HCT116 (cell line): ENCODE data around the gene CYP27A1. TPM values are rescaled to one million over a fixed set of nuclear protein-coding genes. Genes with fewer than 3 reads are reported as not detected.

ENCODE experiments used
- ATAC-seq: fragments of 200-7000 bp; cut with Tn5 transposase; 2 replicates; pipeline ENCODE4 v1.9.1; 2020; ENCODE audit warnings: mild to moderate bottlenecking, moderate library complexity
- BruUV-seq: library from RNA; stranded (reverse); fragments of 400-500 nt; replicated peaks from 2 replicates; lab custom pipeline; 2021; lab: Mats Ljungman, UMichigan
- CTCF ChIA-PET: fragments of 300-600 bp; sonication (Branson Sonifier 250); formaldehyde crosslinking; loops from one replicate; lab custom pipeline; 2021; ENCODE audit warnings: antibody characterized with exemption; lab: Charles Lee
- POLR2A ChIA-PET: fragments of 300-600, 350-600 bp; sonication (Branson Sonifier 250); formaldehyde crosslinking; loops from one replicate; lab custom pipeline; 2021; ENCODE audit warnings: antibody characterized with exemption; lab: Charles Lee
- RAD21 ChIA-PET, 2 experiments: fragments of 300-600 bp; sonication (Branson Sonifier 250); formaldehyde crosslinking; loops; one replicate each; lab custom pipeline; 2023; ENCODE audit warnings: low total read pairs in 2 of 2; ENCODE audit not compliant: uncharacterized antibody in 2 of 2, unreplicated experiment in 2 of 2, low non-redundant PET in 1 of 2; lab: Charles Lee
- DNase-seq: peaks from one replicate; pipeline ENCODE4 v3.0.0-alpha.2; 2010; ENCODE audit warnings: low read depth, low spot score
- H2AFZ ChIP-seq: fragments of 200-600 bp; shearing (Covaris generic), sonication (generic); 2 replicates; pipeline ENCODE4 v1.6.1; 2017; ENCODE audit warnings: low read depth, mixed run types, mixed read lengths, antibody characterized with exemption, low read length; ENCODE audit not compliant: poor library complexity, severe bottlenecking
- H3K27ac ChIP-seq: 2 replicates; pipeline ENCODE4 v1.5.1; 2012; ENCODE audit warnings: low read depth, low read length
- H3K27me3 ChIP-seq: fragments of 200-600 bp; sonication (generic); 2 replicates; pipeline ENCODE4 v1.6.1; 2016; ENCODE audit warnings: mixed run types, low read length, mixed read lengths; ENCODE audit not compliant: insufficient read depth
- H3K36me3 ChIP-seq, 2 experiments: fragments of 200-500 bp in 1 of 2; fragments of 200-600 bp in 1 of 2; sonication (Bioruptor generic) in 1 of 2; sonication (generic) in 1 of 2; 2 replicates each; pipeline versions ENCODE4 v1.5.1 to v1.6.1; 2014 to 2016; ENCODE audit warnings: low read length in 2 of 2, inconsistent platforms in 1 of 2, mixed read lengths in 1 of 2, mixed run types in 1 of 2; ENCODE audit not compliant: insufficient read depth in 2 of 2, control insufficient read depth in 1 of 2
- H3K4me1 ChIP-seq, 2 experiments: fragments of 200-600 bp in 1 of 2; sonication (generic) in 1 of 2; 2 replicates each; pipeline versions ENCODE4 v1.5.1 to v1.6.1; 2012 to 2017; ENCODE audit warnings: low read length in 2 of 2, inconsistent platforms in 1 of 2, mild to moderate bottlenecking in 1 of 2, mixed read lengths in 1 of 2, mixed run types in 1 of 2, moderate library complexity in 1 of 2; ENCODE audit not compliant: insufficient read depth in 2 of 2, control insufficient read depth in 1 of 2
- H3K4me2 ChIP-seq: fragments of 200-600 bp; sonication (generic); 2 replicates; pipeline ENCODE4 v1.6.1; 2017; ENCODE audit warnings: mixed run types, low read length, mixed read lengths
- H3K4me3 ChIP-seq, 2 experiments: fragments of 200-600 bp in 1 of 2; sonication (generic) in 1 of 2; replicated peaks in 1 of 2; 2 replicates each; pipeline ENCODE4 v1.5.1; 2011 to 2016; ENCODE audit warnings: low read length in 2 of 2, control low read depth in 1 of 2, low read depth in 1 of 2, mild to moderate bottlenecking in 1 of 2, mixed read lengths in 1 of 2, mixed run types in 1 of 2
- H3K79me2 ChIP-seq: fragments of 200-600 bp; sonication (generic); 2 replicates; pipeline ENCODE4 v1.6.1; 2017; ENCODE audit warnings: mild to moderate bottlenecking, mixed run types, low read length, moderate library complexity, mixed read lengths; ENCODE audit not compliant: insufficient read depth
- H3K9ac ChIP-seq: fragments of 200-600 bp; sonication (generic); 2 replicates; pipeline ENCODE4 v1.6.1; 2016; ENCODE audit warnings: low read length, mixed read lengths
- H3K9me2 ChIP-seq: fragments of 200-600 bp; sonication (generic), shearing (Covaris generic); 2 replicates; pipeline ENCODE4 v1.6.1; 2017; ENCODE audit warnings: mixed run types, mild to moderate bottlenecking, moderate library complexity; ENCODE audit not compliant: insufficient read depth
- H3K9me3 ChIP-seq, 2 experiments: fragments of 200-500 bp in 1 of 2; fragments of 200-600 bp in 1 of 2; sonication (Bioruptor generic) in 1 of 2; sonication (generic) in 1 of 2; 2 replicates each; pipeline ENCODE4 v1.6.1; 2014 to 2017; ENCODE audit warnings: low read length in 2 of 2, mixed read lengths in 2 of 2, inconsistent platforms in 1 of 2, low read depth in 1 of 2, mild to moderate bottlenecking in 1 of 2, mixed run types in 1 of 2, moderate library complexity in 1 of 2; ENCODE audit not compliant: control insufficient read depth in 1 of 2, insufficient read depth in 1 of 2
- H4K20me1 ChIP-seq: fragments of 200-600 bp; sonication (generic), shearing (Covaris generic); 2 replicates; pipeline ENCODE4 v1.6.1; 2017; ENCODE audit warnings: mixed run types, mild to moderate bottlenecking, moderate library complexity; ENCODE audit not compliant: insufficient read depth
- ATF3 ChIP-seq: IDR thresholded peaks from 2 replicates; pipeline ENCODE4 v1.6.1; 2012
- CBX3 ChIP-seq: IDR thresholded peaks from 2 replicates; pipeline ENCODE4 v1.6.1; 2012; ENCODE audit warnings: low read depth
- CEBPB ChIP-seq: IDR thresholded peaks from 2 replicates; pipeline ENCODE4 v1.6.1; 2012; ENCODE audit warnings: low read depth
- EGR1 ChIP-seq: IDR thresholded peaks from 2 replicates; pipeline ENCODE4 v1.6.1; 2012; ENCODE audit warnings: low read depth
- FOSL1 ChIP-seq: IDR thresholded peaks from 2 replicates; pipeline ENCODE4 v1.6.1; 2012; ENCODE audit warnings: low read depth
- JUND ChIP-seq: IDR thresholded peaks from 2 replicates; pipeline ENCODE4 v1.6.1; 2012
- MAX ChIP-seq: IDR thresholded peaks from 2 replicates; pipeline ENCODE4 v1.6.1; 2012
- POLR2A ChIP-seq: IDR thresholded peaks from 2 replicates; pipeline ENCODE4 v1.7.0; 2011; ENCODE audit warnings: borderline replicate concordance; ENCODE audit not compliant: insufficient read depth, insufficient read length; ENCODE audit errors: extremely low read depth
- POLR2AphosphoS5 ChIP-seq: IDR thresholded peaks from 2 replicates; pipeline ENCODE4 v1.6.1; 2011; ENCODE audit warnings: mild to moderate bottlenecking, low read depth, low read length, moderate library complexity
- SP1 ChIP-seq: IDR thresholded peaks from 2 replicates; pipeline ENCODE4 v1.6.1; 2012; ENCODE audit warnings: low read depth
- TCF7L2 ChIP-seq: IDR thresholded peaks from 2 replicates; pipeline ENCODE4 v1.7.0; 2011; ENCODE audit warnings: borderline replicate concordance, inconsistent platforms; ENCODE audit not compliant: insufficient read depth, insufficient read length; ENCODE audit errors: extremely low read depth
- ZFX ChIP-seq: fragments of 450-650 bp; IDR thresholded peaks from 2 replicates; pipeline ENCODE4 v1.6.1; 2017
- ZNF274 ChIP-seq: fragments of 200-500 bp; sonication (Bioruptor generic); IDR thresholded peaks from 2 replicates; pipeline ENCODE4 v1.6.1; 2014; ENCODE audit warnings: mild to moderate bottlenecking, low read depth, low read length, inconsistent platforms
- intact Hi-C: fragments of 100-400 bp; cut with micrococcal nuclease; formaldehyde crosslinking; loops from 2 replicates; pipeline ENCODE4 v1.10.0; 2022
- total RNA-seq: library from RNA; stranded (reverse); gene quantifications from one replicate; pipeline ENCODE4 v1.2.1, GENCODE V29; 2021; ENCODE audit not compliant: unreplicated experiment
- TF ChIP-seq, protein P1 (sequence below): IDR thresholded peaks from 2 replicates; pipeline ENCODE4 v1.6.1; 2012; ENCODE audit warnings: low read depth

Gene CYP27A1
- total RNA-seq, 1 experiment from 2014 or later, result 1.6 TPM

DNA sequence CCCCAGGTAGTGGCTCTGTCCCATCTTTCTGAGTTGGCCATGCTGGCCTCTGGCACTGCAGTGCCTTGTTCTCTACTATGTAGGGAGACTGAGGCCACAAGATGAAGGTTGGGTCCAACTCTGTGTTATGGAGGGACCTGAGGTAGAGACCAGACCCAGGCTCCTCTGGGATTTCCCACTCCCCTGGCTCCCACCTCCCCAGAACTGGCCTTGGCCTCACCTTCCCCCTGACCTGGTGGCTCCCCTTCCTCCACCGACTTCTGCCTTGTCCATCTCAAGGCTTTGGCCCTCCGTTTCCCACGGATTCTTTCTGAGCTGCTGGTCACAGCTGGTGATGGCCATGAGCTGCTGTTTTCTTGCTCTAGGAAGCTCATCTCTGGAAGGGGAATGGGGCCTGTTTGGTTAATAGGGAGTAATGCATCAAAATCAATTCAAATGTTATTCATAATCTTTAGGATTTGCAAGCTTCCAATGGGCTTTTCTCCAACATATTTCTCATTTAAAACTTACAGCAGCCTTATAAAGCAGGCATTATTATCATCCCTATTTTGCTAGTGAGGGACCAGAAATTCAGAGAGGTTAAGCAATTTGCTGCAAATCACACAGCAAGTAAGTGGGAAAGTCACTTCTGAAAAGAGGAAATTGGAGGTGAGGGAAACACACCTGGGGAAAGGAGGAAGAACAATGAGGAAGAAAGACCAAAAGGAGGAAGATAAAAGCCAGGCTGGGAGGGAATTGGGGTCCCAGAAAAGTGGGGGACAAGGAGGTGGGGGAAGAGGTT is 48.8 kb downstream of the CYP27A1 start:
- ATAC-seq (no peak), DNase-seq (no peak)
- ChIA-PET RAD21 (no interaction called here), CTCF (no interaction called here), POLR2A (no interaction called here)
- H3K79me2 ChIP-seq, result no peaks in the 10 kb centered on the region
- no peak overlapping the region for H3K4me3 ChIP-seq
- H3K4me1 ChIP-seq, result peaks cover 28 to 40% of the 10 kb centered on the region in 2 experiments
- no peaks in the 10 kb centered on the region for H4K20me1 ChIP-seq
- no peaks in the 10 kb centered on the region for H3K9me3 ChIP-seq
- no peaks in the 10 kb centered on the region for H3K36me3 ChIP-seq
- H3K4me2 ChIP-seq, result no peak overlapping the region
- H3K27me3 ChIP-seq, result no peaks in the 10 kb centered on the region
- intact Hi-C loops, result no loop called here
- H3K9ac ChIP-seq, result no peak overlapping the region
- TF ChIP-seq CEBPB (no peak), ATF3 (no peak), TCF7L2 (no peak), CBX3 (no peak)
- H2AFZ ChIP-seq, result no peak overlapping the region
- no peaks in the 10 kb centered on the region for H3K9me2 ChIP-seq
- no peak overlapping the region for H3K27ac ChIP-seq
- BruUV-seq, result no TSS peak

DNA sequence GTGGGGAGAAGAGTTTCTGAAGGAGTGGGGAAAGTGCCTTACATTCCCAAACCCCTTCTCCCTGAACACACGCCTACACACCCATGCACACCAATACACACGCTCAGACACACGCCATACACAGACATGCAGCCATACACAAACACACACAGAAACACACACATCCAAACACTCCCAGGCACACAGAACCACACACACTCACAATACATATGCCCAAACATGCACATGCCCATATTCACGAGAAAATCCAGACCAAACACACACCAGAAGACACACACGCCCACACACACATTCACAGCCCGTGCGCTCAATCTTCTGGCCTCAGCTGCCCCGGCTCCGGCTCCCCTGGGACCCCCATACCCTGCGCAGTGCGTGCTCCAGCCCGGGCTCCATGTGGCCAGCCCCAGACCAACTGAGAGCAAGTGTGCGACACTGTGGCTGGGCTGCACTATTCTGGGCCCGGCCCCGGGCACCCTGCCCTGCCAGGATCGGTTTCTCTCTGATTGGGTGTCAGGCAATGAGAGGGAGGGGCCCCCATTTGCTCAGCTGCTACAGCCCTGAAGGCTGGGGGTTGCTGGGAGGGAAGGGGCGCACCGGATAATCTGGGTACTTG is 49.5 kb downstream of the CYP27A1 start, which contains the start of gene PRKAG3:
Gene PRKAG3 (minus strand): TSS at position 426 of the 613 bp plus-strand sequence.
- BruUV-seq, result no TSS peak
- Histone ChIP-seq H3K4me3 (peak within 1 kb of the TSS in 1 of 2 experiments; percentile 5; a peak in 1 of 4 replicates), H3K9ac (no peak within 1 kb of the TSS), H3K4me2 (peak within 1 kb of the TSS; percentile 52), H3K4me1 (peaks cover 28 to 40% of the 10 kb centered on the region in 2 experiments), H4K20me1 (no peaks in the 10 kb centered on the region), H3K79me2 (no peaks in the 10 kb centered on the region), H3K9me3 (no peaks in the 10 kb centered on the region), H3K27me3 (no peaks in the 10 kb centered on the region), H3K27ac (no peak within 1 kb of the TSS), H3K36me3 (no peaks in the 10 kb centered on the region), H2AFZ (peak within 1 kb of the TSS; percentile 65), H3K9me2 (no peaks in the 10 kb centered on the region)
- DNase-seq (no peak), ATAC-seq (no peak)
- RAD21 ChIA-PET, result no interaction called here
- POLR2A ChIA-PET, result interaction anchor here (1.3 kb wide), 1 partner anchor 8 kb away, joined by 3 read pairs; no protein-coding TSS in a partner anchor
- CTCF ChIA-PET, result no interaction called here
- intact Hi-C loops, result no loop called here
- TF ChIP-seq CBX3 (no peak), JUND (no peak), ZFX (no peak), SP1 (no peak), FOSL1 (no peak), CEBPB (no peak), MAX (no peak), EGR1 (no peak), POLR2A (no peak), TCF7L2 (no peak), POLR2AphosphoS5 (no peak), ZNF274 (no peak)
- TF ChIP-seq, protein P1, sequence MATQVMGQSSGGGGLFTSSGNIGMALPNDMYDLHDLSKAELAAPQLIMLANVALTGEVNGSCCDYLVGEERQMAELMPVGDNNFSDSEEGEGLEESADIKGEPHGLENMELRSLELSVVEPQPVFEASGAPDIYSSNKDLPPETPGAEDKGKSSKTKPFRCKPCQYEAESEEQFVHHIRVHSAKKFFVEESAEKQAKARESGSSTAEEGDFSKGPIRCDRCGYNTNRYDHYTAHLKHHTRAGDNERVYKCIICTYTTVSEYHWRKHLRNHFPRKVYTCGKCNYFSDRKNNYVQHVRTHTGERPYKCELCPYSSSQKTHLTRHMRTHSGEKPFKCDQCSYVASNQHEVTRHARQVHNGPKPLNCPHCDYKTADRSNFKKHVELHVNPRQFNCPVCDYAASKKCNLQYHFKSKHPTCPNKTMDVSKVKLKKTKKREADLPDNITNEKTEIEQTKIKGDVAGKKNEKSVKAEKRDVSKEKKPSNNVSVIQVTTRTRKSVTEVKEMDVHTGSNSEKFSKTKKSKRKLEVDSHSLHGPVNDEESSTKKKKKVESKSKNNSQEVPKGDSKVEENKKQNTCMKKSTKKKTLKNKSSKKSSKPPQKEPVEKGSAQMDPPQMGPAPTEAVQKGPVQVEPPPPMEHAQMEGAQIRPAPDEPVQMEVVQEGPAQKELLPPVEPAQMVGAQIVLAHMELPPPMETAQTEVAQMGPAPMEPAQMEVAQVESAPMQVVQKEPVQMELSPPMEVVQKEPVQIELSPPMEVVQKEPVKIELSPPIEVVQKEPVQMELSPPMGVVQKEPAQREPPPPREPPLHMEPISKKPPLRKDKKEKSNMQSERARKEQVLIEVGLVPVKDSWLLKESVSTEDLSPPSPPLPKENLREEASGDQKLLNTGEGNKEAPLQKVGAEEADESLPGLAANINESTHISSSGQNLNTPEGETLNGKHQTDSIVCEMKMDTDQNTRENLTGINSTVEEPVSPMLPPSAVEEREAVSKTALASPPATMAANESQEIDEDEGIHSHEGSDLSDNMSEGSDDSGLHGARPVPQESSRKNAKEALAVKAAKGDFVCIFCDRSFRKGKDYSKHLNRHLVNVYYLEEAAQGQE, result no peak
